SK-N-SH (cell line): ENCODE data around the gene NF2. TPM values are rescaled to one million over a fixed set of nuclear protein-coding genes. Genes with fewer than 3 reads are reported as not detected.

Experiments
- CTCF ChIA-PET: fragments of 300-600, 350-600 bp; formaldehyde crosslinking; extraction: SDS; loops from one replicate; lab custom pipeline; 2021; lab: Yijun Ruan, JAX
- POLR2A ChIA-PET: fragments of 350-600 bp; sonication (Branson Sonifier 250); formaldehyde crosslinking; extraction: SDS; loops from one replicate; lab custom pipeline; 2020; ENCODE audit warnings: antibody characterized with exemption, inconsistent platforms; lab: Yijun Ruan, JAX
- DNase-seq: peaks from one replicate; pipeline ENCODE4 v3.0.0; 2012
- H2AFZ ChIP-seq: fragments of 200-600 bp; sonication (generic); 2 replicates; pipeline ENCODE4 v1.8.1; 2016; ENCODE audit warnings: antibody characterized with exemption, mild to moderate bottlenecking, low read depth
- H3F3A ChIP-seq: fragments of 200-600 bp; sonication (generic); replicated peaks from 2 replicates; pipeline ENCODE3; 2016; ENCODE audit warnings: antibody characterized with exemption, mild to moderate bottlenecking; ENCODE audit not compliant: insufficient read depth
- H3K27ac ChIP-seq, 2 experiments: fragments of 200-500 bp in 1 of 2; fragments of 200-600 bp in 1 of 2; sonication (Bioruptor generic) in 1 of 2; sonication (generic), shearing (Covaris generic) in 1 of 2; 2 replicates each; pipeline versions ENCODE4 v1.5.1 to v1.6.1; 2014 to 2016; ENCODE audit warnings: low read depth in 2 of 2, inconsistent platforms in 1 of 2, low read length in 1 of 2, mild to moderate bottlenecking in 1 of 2, mixed read lengths in 1 of 2
- H3K27me3 ChIP-seq: fragments of 200-600 bp; sonication (generic), shearing (Covaris generic); 2 replicates; pipeline ENCODE4 v1.6.1; 2016; ENCODE audit warnings: mixed run types; ENCODE audit not compliant: insufficient read depth
- H3K36me3 ChIP-seq, 2 experiments: fragments of 200-500 bp in 1 of 2; fragments of 200-600 bp in 1 of 2; sonication (Bioruptor generic) in 1 of 2; sonication (generic) in 1 of 2; replicated peaks in 1 of 2; 2 replicates each; pipeline versions ENCODE3 to v1.5.1; 2014 to 2016; ENCODE audit warnings: low read length in 1 of 2, mild to moderate bottlenecking in 1 of 2; ENCODE audit not compliant: insufficient read depth in 2 of 2, control insufficient read depth in 1 of 2
- H3K4me1 ChIP-seq, 2 experiments: fragments of 200-500 bp in 1 of 2; fragments of 200-600 bp in 1 of 2; sonication (Bioruptor generic) in 1 of 2; sonication (generic), shearing (Covaris generic) in 1 of 2; 2 replicates each; pipeline versions ENCODE4 v1.5.1 to v1.6.1; 2014 to 2016; ENCODE audit warnings: low read depth in 1 of 2, low read length in 1 of 2, mixed run types in 1 of 2; ENCODE audit not compliant: insufficient read depth in 2 of 2, control insufficient read depth in 1 of 2
- H3K4me2 ChIP-seq: fragments of 200-600 bp; sonication (generic), shearing (Covaris generic); 2 replicates; pipeline ENCODE4 v1.6.1; 2017; ENCODE audit warnings: mixed run types
- H3K4me3 ChIP-seq, 2 experiments: fragments of 200-500 bp in 1 of 2; fragments of 200-600 bp in 1 of 2; sonication (Bioruptor generic) in 1 of 2; sonication (generic), shearing (Covaris generic) in 1 of 2; 2 replicates each; pipeline versions ENCODE4 v1.5.1 to v1.8.1; 2014 to 2016; ENCODE audit warnings: low read depth in 2 of 2, inconsistent platforms in 1 of 2, low read length in 1 of 2, mild to moderate bottlenecking in 1 of 2, mixed read lengths in 1 of 2, moderate library complexity in 1 of 2
- H3K79me2 ChIP-seq: fragments of 200-600 bp; sonication (generic); 2 replicates; pipeline ENCODE4 v1.8.1; 2017; ENCODE audit warnings: mild to moderate bottlenecking; ENCODE audit not compliant: insufficient read depth
- H3K9ac ChIP-seq: fragments of 200-600 bp; sonication (generic); 2 replicates; pipeline ENCODE4 v1.6.1; 2017; ENCODE audit warnings: mixed run types
- H3K9me2 ChIP-seq: fragments of 200-600 bp; sonication (generic); 2 replicates; pipeline ENCODE4 v1.6.1; 2017; ENCODE audit warnings: mixed run types
- H3K9me3 ChIP-seq: fragments of 200-600 bp; sonication (generic); 2 replicates; pipeline ENCODE4 v1.6.1; 2017; ENCODE audit warnings: mixed run types, mild to moderate bottlenecking, moderate library complexity
- H4K20me1 ChIP-seq: fragments of 200-600 bp; sonication (generic); 2 replicates; pipeline ENCODE4 v1.6.1; 2017; ENCODE audit warnings: mild to moderate bottlenecking, mixed run types; ENCODE audit not compliant: insufficient read depth
- ELF1 ChIP-seq: IDR thresholded peaks from 2 replicates; pipeline ENCODE4 v1.4.0; 2012
- EZH2phosphoT487 ChIP-seq: fragments of 200-600 bp; sonication (generic); IDR thresholded peaks from 2 replicates; pipeline ENCODE4 v1.6.1; 2017; ENCODE audit warnings: low read depth, mixed run types, mild to moderate bottlenecking, antibody characterized with exemption, moderate library complexity, borderline replicate concordance
- FOSL2 ChIP-seq: IDR thresholded peaks from 2 replicates; pipeline ENCODE4 v1.4.0; 2012; ENCODE audit warnings: low read depth, mild to moderate bottlenecking, moderate library complexity, borderline replicate concordance
- FOXJ3 ChIP-seq: sonication (generic); formaldehyde crosslinking; IDR thresholded peaks from 2 replicates; pipeline ENCODE4 v1.5.1; 2020; ENCODE audit warnings: mild to moderate bottlenecking, missing genetic modification reagents
- GATA2 ChIP-seq: sonication (generic); formaldehyde crosslinking; IDR thresholded peaks from 2 replicates; pipeline ENCODE4 v1.5.0; 2020; ENCODE audit warnings: mild to moderate bottlenecking, missing genetic modification reagents
- MEF2A ChIP-seq: IDR thresholded peaks from 2 replicates; pipeline ENCODE4 v1.4.0; 2012; ENCODE audit warnings: low read depth, borderline replicate concordance
- MXI1 ChIP-seq: IDR thresholded peaks from 2 replicates; pipeline ENCODE4 v1.6.1; 2012; ENCODE audit warnings: mild to moderate bottlenecking, low read depth, low read length, improper control_type of control experiment
- POLR2AphosphoS5 ChIP-seq: IDR thresholded peaks from 2 replicates; pipeline ENCODE4 v1.6.1; 2012; ENCODE audit warnings: low read depth, low read length
- RAD21 ChIP-seq: IDR thresholded peaks from 2 replicates; pipeline ENCODE4 v1.6.1; 2012; ENCODE audit warnings: mild to moderate bottlenecking, low read length
- RFX5 ChIP-seq: IDR thresholded peaks from 2 replicates; pipeline ENCODE4 v1.6.1; 2012; ENCODE audit warnings: mild to moderate bottlenecking, improper control_type of control experiment, low read length
- RXRA ChIP-seq: IDR thresholded peaks from 2 replicates; pipeline ENCODE4 v1.4.0; 2012; ENCODE audit warnings: low read depth, mild to moderate bottlenecking, borderline replicate concordance
- SIN3A ChIP-seq: IDR thresholded peaks from 2 replicates; pipeline ENCODE4 v1.6.1; 2012; ENCODE audit warnings: low read depth, mild to moderate bottlenecking, low read length, moderate library complexity, borderline replicate concordance
- TEAD4 ChIP-seq: IDR thresholded peaks from 2 replicates; pipeline ENCODE4 v1.4.0; 2012; ENCODE audit warnings: mild to moderate bottlenecking, borderline replicate concordance; ENCODE audit not compliant: insufficient read depth
- YY1 ChIP-seq: IDR thresholded peaks from 2 replicates; pipeline ENCODE4 v1.4.0; 2012; ENCODE audit warnings: low read depth, mild to moderate bottlenecking
- WGBS: methylation state at CpG from one replicate; pipeline ENCODE4 v1.1.6; 2017; ENCODE audit warnings: low lambda C conversion rate; 5-methylcytosine and 5-hydroxymethylcytosine counted together
- polyA plus RNA-seq, 3 experiments: library from polyadenylated mRNA; depleted of rRNA; stranded (reverse); fragments of >200 nt; gene quantifications; 2 replicates each; pipeline ENCODE4 v1.2.3, GENCODE V29; 2012
- TF ChIP-seq, protein P1 (sequence below): IDR thresholded peaks from 2 replicates; pipeline ENCODE4 v1.4.0; 2012; ENCODE audit warnings: low read depth, borderline replicate concordance
- TF ChIP-seq, protein P2 (sequence below): fragments of 150-350 bp; IDR thresholded peaks from 2 replicates; pipeline ENCODE4 v1.6.1; 2017; ENCODE audit warnings: antibody characterized with exemption, low read length, low read depth, borderline replicate concordance
- TF ChIP-seq, protein P3 (sequence below): IDR thresholded peaks from 2 replicates; pipeline ENCODE4 v1.4.0; 2012; ENCODE audit warnings: low read depth, borderline replicate concordance

Gene NF2
- polyA plus RNA-seq, 1 of the 3 experiments (the other 2 are of a cell fraction) = 44.1 TPM

DNA sequence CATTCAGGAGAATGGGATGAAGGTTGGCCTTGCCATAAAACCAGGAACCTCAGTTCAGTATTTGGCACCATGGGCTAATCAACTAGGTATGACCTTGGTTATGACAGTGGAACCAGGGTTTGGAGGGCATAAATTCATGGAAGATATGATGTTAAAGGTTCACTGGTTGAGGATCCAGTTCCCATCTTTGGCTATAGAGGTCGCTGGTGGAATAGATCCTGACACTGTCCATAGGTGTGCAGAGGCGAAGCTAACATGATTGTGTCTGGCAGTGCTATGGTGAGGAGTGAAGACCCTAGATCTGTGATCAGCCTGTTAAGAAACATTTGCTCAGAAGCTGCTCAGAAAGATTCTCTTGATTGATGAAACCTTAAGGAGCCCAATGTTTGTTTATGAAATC is 5.7 kb downstream of the NF2 start (continued):
- TF ChIP-seq SIN3A (no peak), RFX5 (no peak)
- TF ChIP-seq, protein P1, sequence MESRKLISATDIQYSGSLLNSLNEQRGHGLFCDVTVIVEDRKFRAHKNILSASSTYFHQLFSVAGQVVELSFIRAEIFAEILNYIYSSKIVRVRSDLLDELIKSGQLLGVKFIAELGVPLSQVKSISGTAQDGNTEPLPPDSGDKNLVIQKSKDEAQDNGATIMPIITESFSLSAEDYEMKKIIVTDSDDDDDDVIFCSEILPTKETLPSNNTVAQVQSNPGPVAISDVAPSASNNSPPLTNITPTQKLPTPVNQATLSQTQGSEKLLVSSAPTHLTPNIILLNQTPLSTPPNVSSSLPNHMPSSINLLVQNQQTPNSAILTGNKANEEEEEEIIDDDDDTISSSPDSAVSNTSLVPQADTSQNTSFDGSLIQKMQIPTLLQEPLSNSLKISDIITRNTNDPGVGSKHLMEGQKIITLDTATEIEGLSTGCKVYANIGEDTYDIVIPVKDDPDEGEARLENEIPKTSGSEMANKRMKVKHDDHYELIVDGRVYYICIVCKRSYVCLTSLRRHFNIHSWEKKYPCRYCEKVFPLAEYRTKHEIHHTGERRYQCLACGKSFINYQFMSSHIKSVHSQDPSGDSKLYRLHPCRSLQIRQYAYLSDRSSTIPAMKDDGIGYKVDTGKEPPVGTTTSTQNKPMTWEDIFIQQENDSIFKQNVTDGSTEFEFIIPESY = no peak
- TF ChIP-seq, protein P2, sequence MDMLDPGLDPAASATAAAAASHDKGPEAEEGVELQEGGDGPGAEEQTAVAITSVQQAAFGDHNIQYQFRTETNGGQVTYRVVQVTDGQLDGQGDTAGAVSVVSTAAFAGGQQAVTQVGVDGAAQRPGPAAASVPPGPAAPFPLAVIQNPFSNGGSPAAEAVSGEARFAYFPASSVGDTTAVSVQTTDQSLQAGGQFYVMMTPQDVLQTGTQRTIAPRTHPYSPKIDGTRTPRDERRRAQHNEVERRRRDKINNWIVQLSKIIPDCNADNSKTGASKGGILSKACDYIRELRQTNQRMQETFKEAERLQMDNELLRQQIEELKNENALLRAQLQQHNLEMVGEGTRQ = no peak
- TF ChIP-seq, all 33 proteins: peak for 0

DNA sequence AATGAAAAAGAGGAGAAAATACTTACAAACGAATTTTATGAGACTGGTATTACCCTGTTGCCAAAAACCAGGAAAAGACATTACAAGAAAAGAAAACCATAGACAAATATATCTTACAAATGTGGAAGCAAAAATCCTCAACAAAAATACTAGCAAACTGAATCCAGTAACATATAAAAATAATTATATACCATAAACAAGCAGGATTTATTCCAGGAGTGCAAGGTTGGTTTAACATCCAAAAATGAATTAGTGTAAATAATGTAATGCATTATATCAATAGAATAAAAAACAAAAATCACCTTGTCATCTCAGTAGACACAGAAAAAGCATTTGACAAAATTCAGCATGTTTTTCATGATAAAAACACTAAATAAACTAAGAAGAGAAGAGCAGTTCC is 7.3 kb downstream of the NF2 start:
- TF ChIP-seq TEAD4 (no peak), RAD21 (no peak)
- TF ChIP-seq, all 33 proteins: peak for 0
- no peak for DNase-seq
- Histone ChIP-seq H3K9me3 (0 out of 2 replicates have a peak, but pooled peaks cover 5% of the 10 kb centered on the region), H3K79me2 (peaks cover 100% of the 10 kb centered on the region), H2AFZ (no peak overlapping the region), H3K9ac (no peak overlapping the region), H4K20me1 (no peaks in the 10 kb centered on the region), H3K4me1 (peaks cover 0 to 6% of the 10 kb centered on the region in 2 experiments; a peak in 1 of 4 replicates), H3K27me3 (no peaks in the 10 kb centered on the region), H3F3A (peaks cover 14% of the 10 kb centered on the region), H3K4me3 (no peak overlapping the region), H3K27ac (no peak overlapping the region), H3K36me3 (peaks cover 0 to 18% of the 10 kb centered on the region in 2 experiments), H3K9me2 (no peaks in the 10 kb centered on the region), H3K4me2 (no peak overlapping the region)
- 90% methylated on average over 1 of the region's 1 CpG for WGBS
- CTCF ChIA-PET = interaction anchor here (5.2 kb wide), 1 partner anchor 15 kb away, joined by 21 read pairs; no protein-coding TSS in a partner anchor
- POLR2A ChIA-PET = no interaction called here

DNA sequence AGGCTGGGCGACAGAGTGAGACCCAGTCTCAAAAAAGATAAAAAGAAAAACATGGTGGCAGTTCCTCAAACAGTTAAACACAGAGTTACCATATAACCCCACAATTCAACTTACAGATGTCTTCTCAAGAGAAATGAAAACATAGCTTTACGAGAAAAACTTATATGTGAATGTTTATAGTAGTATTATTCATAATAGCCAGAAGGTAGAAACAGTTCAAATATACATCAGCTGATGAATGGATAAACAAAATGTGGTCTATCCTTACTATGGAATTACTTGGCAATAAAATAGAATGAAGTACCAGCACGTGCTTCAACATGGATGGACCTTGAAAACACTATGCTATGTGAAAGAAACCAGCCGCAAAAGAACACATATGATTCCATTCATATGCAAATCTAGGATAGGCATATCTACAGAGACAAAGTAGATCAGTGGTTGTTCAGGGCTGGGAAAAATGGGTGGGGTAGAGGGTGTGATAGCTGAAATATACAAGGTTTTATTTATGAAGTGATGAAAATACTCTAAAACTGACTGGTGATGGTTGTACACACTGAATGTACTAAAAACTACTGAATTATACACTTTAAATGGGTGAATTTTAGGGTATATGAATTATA is 12.4 kb downstream of the NF2 start:
- H3K4me2 ChIP-seq = no peak overlapping the region
- H3K9me2 ChIP-seq = no peaks in the 10 kb centered on the region
- H3K4me1 ChIP-seq = peaks cover 0 to 26% of the 10 kb centered on the region in 2 experiments; a peak in 2 of 4 replicates
- ChIA-PET POLR2A (no interaction called here), CTCF (interaction anchor here (1.0 to 2.4 kb wide), 3 partner anchors 10 to 473 kb away, joined by 3 to 9 read pairs (median 8); no protein-coding TSS in a partner anchor)
- H2AFZ ChIP-seq = no peak overlapping the region
- peaks cover 99% of the 10 kb centered on the region for H3K79me2 ChIP-seq
- no peak for DNase-seq
- H3K36me3 ChIP-seq = peaks cover 0 to 6% of the 10 kb centered on the region in 2 experiments
- 88% methylated on average over 4 of the region's 4 CpGs for WGBS
- H3K27ac ChIP-seq = no peak overlapping the region
- no peak overlapping the region for H3K4me3 ChIP-seq
- no peaks in the 10 kb centered on the region for H4K20me1 ChIP-seq
- H3K27me3 ChIP-seq = no peaks in the 10 kb centered on the region
- 0 out of 2 replicates have a peak, but pooled peaks cover 5% of the 10 kb centered on the region for H3K9me3 ChIP-seq
- H3K9ac ChIP-seq = no peak overlapping the region
- H3F3A ChIP-seq = peaks cover 30% of the 10 kb centered on the region
- TF ChIP-seq YY1 (no peak), EZH2phosphoT487 (no peak), FOXJ3 (CRISPR knock-in tag) (no peak), SIN3A (no peak), POLR2AphosphoS5 (no peak), FOSL2 (no peak), RXRA (no peak), RAD21 (no peak), MEF2A (no peak), ELF1 (no peak), GATA2 (no peak), MXI1 (no peak)
- TF ChIP-seq, protein P3, sequence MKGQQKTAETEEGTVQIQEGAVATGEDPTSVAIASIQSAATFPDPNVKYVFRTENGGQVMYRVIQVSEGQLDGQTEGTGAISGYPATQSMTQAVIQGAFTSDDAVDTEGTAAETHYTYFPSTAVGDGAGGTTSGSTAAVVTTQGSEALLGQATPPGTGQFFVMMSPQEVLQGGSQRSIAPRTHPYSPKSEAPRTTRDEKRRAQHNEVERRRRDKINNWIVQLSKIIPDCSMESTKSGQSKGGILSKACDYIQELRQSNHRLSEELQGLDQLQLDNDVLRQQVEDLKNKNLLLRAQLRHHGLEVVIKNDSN = no peak
